Chondrocyte (in vitro differentiated cells): ENCODE results near the gene MEF2D. TPM values are rescaled to one million over a fixed set of nuclear protein-coding genes. Genes with fewer than 3 reads are reported as not detected.
A peak's percentile ranks its signal among the peaks of the same experiment; 100 is the strongest.

Source experiments
- DNase-seq: peaks from one replicate; pipeline ENCODE4 v3.0.0; 2021; ENCODE audit warnings: mixed read lengths, low spot score
- H3K27ac Mint-ChIP-seq: one replicate; pipeline ENCODE4 v1.8.0; 2021; ENCODE audit warnings: mild to moderate bottlenecking, moderate library complexity, mixed read lengths; ENCODE audit not compliant: unreplicated experiment
- H3K27me3 Mint-ChIP-seq: 2 replicates; pipeline ENCODE4 v1.8.0; 2021; ENCODE audit warnings: low read depth, mixed read lengths
- H3K36me3 Mint-ChIP-seq: 2 replicates; pipeline ENCODE4 v1.8.0; 2021; ENCODE audit warnings: low read depth, mixed read lengths
- H3K4me1 Mint-ChIP-seq: 2 replicates; pipeline ENCODE4 v1.8.0; 2021; ENCODE audit warnings: low read depth, mild to moderate bottlenecking, mixed read lengths
- H3K4me3 Mint-ChIP-seq: one replicate; pipeline ENCODE4 v1.8.0; 2021; ENCODE audit warnings: mild to moderate bottlenecking, moderate library complexity, mixed read lengths; ENCODE audit not compliant: unreplicated experiment
- H3K9me3 Mint-ChIP-seq: 2 replicates; pipeline ENCODE4 v1.8.0; 2021; ENCODE audit warnings: low read depth, mixed read lengths
- long read RNA-seq: library from polyadenylated mRNA; stranded (forward); transcript quantifications from one replicate; pipeline ENCODE4 v2.0.0, GENCODE V29; 2021
- total RNA-seq: library from RNA; stranded (reverse); gene quantifications from 3 replicates; pipeline ENCODE4 v1.2.1, GENCODE V29; 2021
- TF ChIP-seq, protein P1 (sequence below): fragments of 200-600 bp; sonication (generic); IDR thresholded peaks from 2 replicates; pipeline ENCODE4 v1.5.0; 2021; ENCODE audit warnings: antibody characterized with exemption, mild to moderate bottlenecking, moderate library complexity

Gene MEF2D
- 42.3 to 64.7 TPM (median 62.0 TPM) in 3 replicates for total RNA-seq
- long read RNA-seq, partial matches to known transcripts, result 15 of 136 reads
- long read RNA-seq, other reads (novel, unspliced or antisense), result 121 of 136 reads

DNA sequence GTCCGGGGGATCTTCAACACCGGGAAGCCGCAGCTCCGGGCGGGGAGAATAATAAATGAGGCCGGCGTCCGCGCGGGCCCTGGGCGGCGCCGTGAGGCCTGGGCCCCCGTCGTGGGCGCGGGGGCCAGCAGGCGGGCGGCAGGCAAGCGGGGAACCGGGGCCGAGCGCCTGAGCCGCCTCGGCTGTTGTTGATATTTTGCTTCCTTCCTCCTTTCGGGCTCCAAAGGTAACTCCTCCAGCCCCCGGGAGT is at the start of gene MEF2D:
TSS of gene MEF2D (minus strand) at position 233 of the 250 bp plus-strand sequence. CDS start 17,483 bp downstream, outside the sequence.
- H3K27me3 Mint-ChIP-seq, result no peaks in the 10 kb centered on the region
- peaks cover 79% of the 10 kb centered on the region for H3K4me1 Mint-ChIP-seq
- peak within 1 kb of the TSS; percentile 89 for H3K4me3 Mint-ChIP-seq
- no peak for DNase-seq
- TF ChIP-seq, protein P1, sequence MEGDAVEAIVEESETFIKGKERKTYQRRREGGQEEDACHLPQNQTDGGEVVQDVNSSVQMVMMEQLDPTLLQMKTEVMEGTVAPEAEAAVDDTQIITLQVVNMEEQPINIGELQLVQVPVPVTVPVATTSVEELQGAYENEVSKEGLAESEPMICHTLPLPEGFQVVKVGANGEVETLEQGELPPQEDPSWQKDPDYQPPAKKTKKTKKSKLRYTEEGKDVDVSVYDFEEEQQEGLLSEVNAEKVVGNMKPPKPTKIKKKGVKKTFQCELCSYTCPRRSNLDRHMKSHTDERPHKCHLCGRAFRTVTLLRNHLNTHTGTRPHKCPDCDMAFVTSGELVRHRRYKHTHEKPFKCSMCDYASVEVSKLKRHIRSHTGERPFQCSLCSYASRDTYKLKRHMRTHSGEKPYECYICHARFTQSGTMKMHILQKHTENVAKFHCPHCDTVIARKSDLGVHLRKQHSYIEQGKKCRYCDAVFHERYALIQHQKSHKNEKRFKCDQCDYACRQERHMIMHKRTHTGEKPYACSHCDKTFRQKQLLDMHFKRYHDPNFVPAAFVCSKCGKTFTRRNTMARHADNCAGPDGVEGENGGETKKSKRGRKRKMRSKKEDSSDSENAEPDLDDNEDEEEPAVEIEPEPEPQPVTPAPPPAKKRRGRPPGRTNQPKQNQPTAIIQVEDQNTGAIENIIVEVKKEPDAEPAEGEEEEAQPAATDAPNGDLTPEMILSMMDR, result no peak
- peak within 1 kb of the TSS; percentile 99 for H3K27ac Mint-ChIP-seq
- H3K9me3 Mint-ChIP-seq, result no peaks in the 10 kb centered on the region
- H3K36me3 Mint-ChIP-seq, result no peaks in the 10 kb centered on the region

DNA sequence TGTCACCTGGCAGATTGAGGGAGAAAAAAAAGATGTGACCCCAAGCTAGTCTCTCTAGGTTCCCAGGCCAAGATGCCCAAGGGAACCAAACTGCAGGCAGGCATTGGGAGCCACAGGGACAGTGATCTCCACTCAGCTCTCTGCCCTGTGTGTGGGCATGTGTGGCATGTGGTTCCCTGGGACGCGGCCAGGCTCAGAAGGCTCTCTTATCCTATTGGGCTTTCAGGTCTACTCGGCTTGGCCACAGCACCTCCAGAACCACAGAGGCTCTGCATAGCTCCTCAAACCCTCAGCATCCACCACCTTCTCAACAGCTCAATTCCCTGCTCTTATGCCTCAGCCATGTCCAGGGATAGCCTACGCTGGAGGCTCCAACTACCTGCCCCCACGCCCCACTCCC is 49.8 kb upstream of the MEF2D start:
- Mint-ChIP-seq H3K4me1 (no peaks in the 10 kb centered on the region), H3K27me3 (no peaks in the 10 kb centered on the region), H3K36me3 (peaks cover 5% of the 10 kb centered on the region), H3K4me3 (no peak overlapping the region), H3K9me3 (no peaks in the 10 kb centered on the region), H3K27ac (no peak overlapping the region)
- DNase-seq, result no peak
- TF ChIP-seq, protein P1, result no peak

DNA sequence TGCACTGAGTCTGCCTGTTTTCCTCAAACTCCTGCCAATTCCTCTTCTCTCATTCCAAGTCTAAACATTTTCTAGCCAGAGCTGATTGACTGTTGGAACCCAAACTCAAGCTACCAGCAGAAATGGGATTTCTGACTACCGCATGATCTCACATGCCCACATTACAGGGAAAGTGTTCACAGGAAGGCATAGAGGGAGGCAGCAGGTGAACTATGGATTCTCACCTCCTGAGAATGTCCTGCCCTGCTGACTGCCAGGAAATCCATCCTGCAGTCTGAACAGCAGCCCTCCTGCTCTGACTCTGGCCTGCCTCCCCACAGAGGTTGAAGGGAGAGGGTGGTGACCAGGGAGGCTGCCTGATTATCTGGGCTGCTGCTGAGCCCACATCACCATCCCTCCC is 49.3 kb upstream of the MEF2D start:
- no peaks in the 10 kb centered on the region for H3K27me3 Mint-ChIP-seq
- H3K4me1 Mint-ChIP-seq, result no peaks in the 10 kb centered on the region
- TF ChIP-seq, protein P1, result no peak
- no peak overlapping the region for H3K4me3 Mint-ChIP-seq
- no peak for DNase-seq
- H3K9me3 Mint-ChIP-seq, result no peaks in the 10 kb centered on the region
- H3K27ac Mint-ChIP-seq, result no peak overlapping the region
- H3K36me3 Mint-ChIP-seq, result peaks cover 5% of the 10 kb centered on the region

DNA sequence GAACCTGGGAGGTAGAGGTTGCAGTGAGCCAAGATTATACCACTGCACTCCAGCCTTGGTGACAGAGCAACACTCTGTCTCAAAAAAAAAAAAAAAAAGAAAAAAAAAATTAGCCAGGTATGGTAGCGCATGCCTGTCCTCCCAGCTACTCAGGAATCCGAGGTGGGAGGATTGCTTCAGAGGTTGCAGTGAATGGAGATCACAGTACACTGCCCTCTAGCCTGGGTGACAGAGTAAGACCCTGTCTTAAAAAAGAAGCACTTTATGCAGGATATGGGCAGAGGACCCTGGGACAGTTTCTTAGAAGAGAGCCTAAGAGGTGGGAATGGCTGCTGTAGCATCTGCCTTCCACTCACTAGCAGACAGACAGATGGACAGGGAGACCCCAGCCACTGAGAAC is 48.8 kb upstream of the MEF2D start:
- H3K27me3 Mint-ChIP-seq, result no peaks in the 10 kb centered on the region
- H3K4me1 Mint-ChIP-seq, result no peaks in the 10 kb centered on the region
- peaks cover 5% of the 10 kb centered on the region for H3K36me3 Mint-ChIP-seq
- no peak overlapping the region for H3K27ac Mint-ChIP-seq
- DNase-seq, result no peak
- no peaks in the 10 kb centered on the region for H3K9me3 Mint-ChIP-seq
- TF ChIP-seq, protein P1, result no peak
- H3K4me3 Mint-ChIP-seq, result no peak overlapping the region

DNA sequence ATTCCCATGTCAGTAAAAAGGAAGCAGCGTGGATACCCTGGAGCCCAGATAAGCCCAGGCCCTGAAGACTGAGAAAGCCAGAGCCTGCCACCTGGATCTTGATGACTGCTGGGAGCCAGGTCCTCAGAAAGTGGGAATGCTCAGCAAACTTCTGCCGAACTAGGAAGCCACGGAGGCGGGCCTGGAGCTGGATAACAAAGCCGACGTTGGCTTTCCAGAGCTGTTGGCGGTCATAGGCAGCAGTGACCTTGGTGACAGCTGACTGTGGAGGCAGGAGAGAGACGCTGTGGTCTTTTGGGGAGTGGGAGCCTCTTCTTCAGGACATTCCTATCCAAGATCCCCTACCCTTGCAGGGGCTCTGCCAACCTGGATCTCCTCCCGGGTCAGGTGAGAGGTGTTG is 47.4 kb upstream of the MEF2D start:
- TF ChIP-seq, protein P1, result no peak
- no peaks in the 10 kb centered on the region for H3K4me1 Mint-ChIP-seq

More for the DNA sequence above, 47.4 kb upstream of the MEF2D start:
- Mint-ChIP-seq H3K9me3 (no peaks in the 10 kb centered on the region), H3K36me3 (peaks cover 4% of the 10 kb centered on the region), H3K4me3 (no peak overlapping the region), H3K27me3 (no peaks in the 10 kb centered on the region), H3K27ac (no peak overlapping the region)
- DNase-seq, result no peak
